Astrocyte of the spinal cord (primary cell): ENCODE data around the gene GRAMD4.

Experiments
- DNase-seq: peaks from one replicate; pipeline ENCODE4 v3.0.0; 2011; ENCODE audit warnings: low read depth, low spot score
- H3K4me3 ChIP-seq: 2 replicates; pipeline ENCODE4 v1.5.1; 2011; ENCODE audit warnings: low read depth, mild to moderate bottlenecking, low read length, moderate library complexity
- in situ Hi-C: cut with HindIII; loops from 2 replicates; pipeline ENCODE4 v1.10.0; 2017; ENCODE audit warnings: low sequenced_read_pairs
- TF ChIP-seq, protein P1 (sequence below): IDR thresholded peaks from 2 replicates; pipeline ENCODE4 v1.5.1; 2012; ENCODE audit warnings: low read depth, mild to moderate bottlenecking, low read length, inconsistent platforms

GRAMD4 gene

DNA sequence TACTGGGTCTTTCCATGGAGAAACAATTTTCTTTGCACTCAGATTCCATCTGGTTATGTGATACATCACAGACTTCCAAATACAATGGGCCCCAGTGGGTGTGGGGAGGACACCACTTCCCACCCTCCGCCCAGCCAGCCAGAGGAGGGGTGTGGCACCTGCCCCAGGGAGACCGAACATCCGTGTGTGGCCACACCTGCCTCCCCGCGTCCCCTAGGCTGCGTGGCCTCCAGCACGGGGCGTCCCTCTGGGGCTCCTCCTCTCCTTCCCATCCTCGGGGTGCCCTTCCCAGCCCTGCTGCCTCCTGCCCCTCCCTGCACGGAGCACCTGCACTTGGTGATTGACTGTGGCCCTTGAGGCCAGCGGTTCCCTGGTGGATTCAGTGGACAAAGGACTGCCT, 68.8 kb downstream of the GRAMD4 start:
- H3K4me3 ChIP-seq, result no peak overlapping the region
- TF ChIP-seq, protein P1, sequence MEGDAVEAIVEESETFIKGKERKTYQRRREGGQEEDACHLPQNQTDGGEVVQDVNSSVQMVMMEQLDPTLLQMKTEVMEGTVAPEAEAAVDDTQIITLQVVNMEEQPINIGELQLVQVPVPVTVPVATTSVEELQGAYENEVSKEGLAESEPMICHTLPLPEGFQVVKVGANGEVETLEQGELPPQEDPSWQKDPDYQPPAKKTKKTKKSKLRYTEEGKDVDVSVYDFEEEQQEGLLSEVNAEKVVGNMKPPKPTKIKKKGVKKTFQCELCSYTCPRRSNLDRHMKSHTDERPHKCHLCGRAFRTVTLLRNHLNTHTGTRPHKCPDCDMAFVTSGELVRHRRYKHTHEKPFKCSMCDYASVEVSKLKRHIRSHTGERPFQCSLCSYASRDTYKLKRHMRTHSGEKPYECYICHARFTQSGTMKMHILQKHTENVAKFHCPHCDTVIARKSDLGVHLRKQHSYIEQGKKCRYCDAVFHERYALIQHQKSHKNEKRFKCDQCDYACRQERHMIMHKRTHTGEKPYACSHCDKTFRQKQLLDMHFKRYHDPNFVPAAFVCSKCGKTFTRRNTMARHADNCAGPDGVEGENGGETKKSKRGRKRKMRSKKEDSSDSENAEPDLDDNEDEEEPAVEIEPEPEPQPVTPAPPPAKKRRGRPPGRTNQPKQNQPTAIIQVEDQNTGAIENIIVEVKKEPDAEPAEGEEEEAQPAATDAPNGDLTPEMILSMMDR, result no peak
- DNase-seq, result no peak
- in situ Hi-C loops, result no loop called here

DNA sequence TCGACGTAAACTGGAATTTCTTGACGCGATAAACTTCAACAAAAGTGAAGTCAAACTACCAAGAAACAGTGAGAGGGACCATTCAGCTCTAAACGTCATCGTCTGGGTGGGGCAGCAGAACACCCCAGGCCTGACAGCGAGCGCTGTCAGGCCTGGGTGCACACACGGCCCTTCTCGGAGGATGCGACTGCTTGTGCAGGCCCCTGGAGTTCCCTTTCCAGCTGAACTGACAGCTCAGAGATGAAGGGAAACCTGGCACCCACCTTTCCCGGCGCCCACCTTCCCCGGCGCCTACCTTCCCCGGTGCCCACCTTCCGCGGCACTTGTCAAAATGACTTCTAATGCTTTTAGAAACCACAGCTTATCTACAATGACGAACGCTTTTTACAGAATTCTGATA, 70.0 kb downstream of the GRAMD4 start:
- no peak for DNase-seq
- TF ChIP-seq, protein P1, result no peak
- in situ Hi-C loops, result no loop called here
- H3K4me3 ChIP-seq, result no peak overlapping the region

DNA sequence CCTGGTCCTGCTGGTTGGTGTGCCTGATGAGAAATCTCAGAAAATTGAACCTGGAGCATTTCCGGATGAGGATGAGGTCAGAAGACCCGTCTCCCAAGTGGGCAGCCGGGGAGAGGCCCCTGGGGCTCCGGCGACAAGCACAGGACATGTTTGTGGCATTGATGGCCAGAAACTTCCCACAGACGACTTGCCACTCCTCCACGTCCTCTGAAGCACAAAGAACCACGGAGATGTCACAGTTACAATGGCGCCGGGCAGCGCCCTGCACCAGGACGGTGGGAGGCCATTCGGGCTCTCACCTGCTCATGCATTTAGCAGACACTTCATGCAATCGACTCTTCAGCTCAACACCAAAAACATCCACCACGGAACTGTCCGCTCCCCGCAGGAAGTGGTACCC, 71.4 kb downstream of the GRAMD4 start:
- TF ChIP-seq, protein P1, result no peak
- in situ Hi-C loops, result no loop called here
- no peak for DNase-seq
- H3K4me3 ChIP-seq, result no peak overlapping the region

DNA sequence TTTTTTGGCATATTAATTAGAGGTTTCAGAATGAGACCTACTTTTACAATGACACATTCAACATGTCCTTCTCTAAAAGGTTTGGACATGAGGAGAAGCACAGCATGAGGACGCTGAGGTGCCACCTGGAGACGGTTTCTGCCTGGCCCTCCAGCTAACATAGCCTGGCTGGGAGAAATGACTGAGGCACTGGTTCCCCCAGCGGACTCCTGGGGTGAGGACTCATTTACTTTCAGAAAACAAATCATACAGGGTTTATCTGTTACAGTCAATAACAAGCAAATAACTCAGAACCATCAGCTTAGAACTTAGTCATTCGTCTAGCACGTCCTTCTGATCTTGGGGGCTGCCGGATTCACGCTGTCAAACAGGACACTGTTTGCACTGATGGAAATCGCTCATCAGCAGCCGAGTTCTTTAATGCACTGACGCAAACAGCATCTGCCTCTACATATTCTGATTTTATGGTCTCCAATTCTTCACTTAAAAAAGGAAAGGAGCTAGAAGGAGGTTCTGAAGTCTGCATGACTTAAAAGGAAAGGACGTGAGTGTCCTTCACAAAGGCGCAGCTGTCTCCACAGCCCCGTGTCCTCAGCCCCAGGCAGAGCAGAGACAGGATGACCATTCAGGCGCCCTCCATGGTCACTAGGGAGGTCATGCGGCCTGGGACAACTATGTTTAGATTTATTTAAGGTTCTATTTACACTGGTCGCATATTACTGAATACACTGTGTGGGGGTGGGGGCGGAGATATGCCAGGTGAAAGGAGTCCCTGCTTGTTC, 73.6 kb downstream of the GRAMD4 start:
- no peak overlapping the region for H3K4me3 ChIP-seq
- TF ChIP-seq, protein P1, result no peak
- in situ Hi-C loops, result no loop called here
- DNase-seq, result no peak

DNA sequence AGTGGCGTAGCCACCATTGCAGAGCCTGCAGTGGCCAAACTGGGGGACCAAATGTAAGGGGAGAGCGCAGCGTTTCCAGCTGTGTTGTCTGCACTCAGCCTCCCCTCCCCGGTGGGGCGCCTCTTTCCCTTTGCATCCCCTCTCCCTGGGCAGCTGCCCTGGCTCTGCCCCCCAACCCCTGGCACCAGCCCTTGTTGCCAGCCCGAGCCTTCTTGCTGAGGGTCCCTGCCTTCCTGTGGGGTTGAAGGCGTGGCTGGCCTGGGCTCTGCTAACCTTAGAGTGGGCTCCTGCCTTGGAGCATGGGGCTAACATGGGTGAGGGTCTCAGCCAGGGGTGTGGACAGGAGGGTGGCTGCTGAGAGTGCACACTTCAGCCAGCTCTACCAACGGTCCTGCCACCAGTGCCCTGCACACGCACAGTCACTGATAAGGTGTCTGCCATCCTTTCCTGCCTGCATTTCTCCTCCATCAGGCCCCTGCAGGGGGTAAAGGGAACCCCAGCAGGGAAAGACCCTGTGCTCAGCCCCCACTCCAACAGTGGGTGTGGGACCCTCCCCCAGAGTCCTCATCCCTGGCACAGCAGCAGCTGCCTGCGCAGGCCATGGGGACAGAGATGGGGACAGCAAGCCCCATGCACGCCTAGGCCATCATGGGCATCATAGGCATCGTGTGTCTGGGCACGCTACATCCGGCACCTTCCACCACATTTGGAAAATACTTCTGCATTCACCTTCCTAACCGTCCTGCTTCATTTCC, 74.4 kb downstream of the GRAMD4 start:
- in situ Hi-C loops, result no loop called here
- no peak overlapping the region for H3K4me3 ChIP-seq
- no peak for DNase-seq
- TF ChIP-seq, protein P1, result no peak

DNA sequence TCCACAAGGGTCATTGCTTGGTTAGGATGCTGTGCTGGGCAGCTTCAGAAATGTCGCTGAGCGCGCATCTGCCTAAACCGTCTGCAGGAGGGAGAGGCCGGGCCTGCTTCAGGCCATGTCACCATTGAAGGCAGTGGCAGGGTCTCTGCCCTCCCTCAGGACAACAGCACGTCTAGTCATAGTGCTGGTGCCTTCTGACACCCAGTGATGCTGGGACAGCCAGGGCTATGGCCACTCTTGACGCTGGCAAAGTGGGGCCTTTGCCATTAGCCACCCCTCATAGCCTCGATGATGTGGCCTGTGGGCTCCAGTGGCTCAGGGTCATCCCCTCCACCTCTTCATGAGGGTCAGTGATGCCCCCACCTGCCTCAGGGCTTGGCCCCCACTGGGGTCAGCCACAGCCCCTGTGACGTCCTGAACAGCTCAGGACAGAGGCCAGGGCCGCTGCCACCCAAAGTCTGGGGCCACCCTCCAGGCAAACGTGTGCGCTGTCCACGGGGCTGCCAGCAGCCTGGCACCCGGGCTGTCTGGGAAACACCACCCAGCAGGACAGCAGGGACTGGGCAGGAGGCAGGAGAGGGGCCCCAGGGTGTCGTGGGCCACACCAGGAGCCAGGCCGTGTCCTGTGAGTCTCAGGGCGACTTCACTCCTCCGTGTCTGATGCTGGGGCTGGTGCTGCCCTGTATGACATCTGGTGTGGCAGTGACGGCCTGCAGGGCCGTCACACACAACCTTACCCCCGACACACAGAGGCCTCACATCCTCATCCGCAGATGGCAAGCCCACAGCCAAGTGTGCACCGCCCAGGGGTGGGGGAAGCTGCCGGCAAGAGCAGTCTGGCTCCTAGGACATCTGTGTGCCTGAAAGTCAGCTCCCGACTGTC, 75.4 kb downstream of the GRAMD4 start:
- TF ChIP-seq, protein P1, result no peak
- H3K4me3 ChIP-seq, result no peak overlapping the region
- in situ Hi-C loops, result no loop called here
- DNase-seq, result no peak
